ENCODE data around the gene GCN1.

GRCh38 chr12:120231316-120232011 lies 36.9 kb upstream of the GCN1 start:
- TF ChIP-seq CTCF (IDR thresholded peaks at IDR 0.05) (no peak), POLR2A (IDR thresholded peaks at IDR 0.05) (no peak)
